Choroid plexus epithelial cell (primary cell): ENCODE measurements around the gene USHBP1.
A peak's percentile ranks its signal among the peaks of the same experiment; 100 is the strongest.

Source experiments
- DNase-seq: peaks from one replicate; pipeline ENCODE4 v3.0.0-alpha.2; 2010; ENCODE audit warnings: low read depth
- H3K4me3 ChIP-seq: 2 replicates; pipeline ENCODE4 v1.5.1; 2011; ENCODE audit warnings: low read depth, mild to moderate bottlenecking, control low read depth, low read length, moderate library complexity
- TF ChIP-seq, protein P1 (sequence below): conservative IDR thresholded peaks from 2 replicates; pipeline ENCODE4 v1.5.1; 2011; ENCODE audit warnings: low read depth, mild to moderate bottlenecking, control low read depth, inconsistent platforms, low read length, moderate library complexity

The USHBP1 gene

DNA sequence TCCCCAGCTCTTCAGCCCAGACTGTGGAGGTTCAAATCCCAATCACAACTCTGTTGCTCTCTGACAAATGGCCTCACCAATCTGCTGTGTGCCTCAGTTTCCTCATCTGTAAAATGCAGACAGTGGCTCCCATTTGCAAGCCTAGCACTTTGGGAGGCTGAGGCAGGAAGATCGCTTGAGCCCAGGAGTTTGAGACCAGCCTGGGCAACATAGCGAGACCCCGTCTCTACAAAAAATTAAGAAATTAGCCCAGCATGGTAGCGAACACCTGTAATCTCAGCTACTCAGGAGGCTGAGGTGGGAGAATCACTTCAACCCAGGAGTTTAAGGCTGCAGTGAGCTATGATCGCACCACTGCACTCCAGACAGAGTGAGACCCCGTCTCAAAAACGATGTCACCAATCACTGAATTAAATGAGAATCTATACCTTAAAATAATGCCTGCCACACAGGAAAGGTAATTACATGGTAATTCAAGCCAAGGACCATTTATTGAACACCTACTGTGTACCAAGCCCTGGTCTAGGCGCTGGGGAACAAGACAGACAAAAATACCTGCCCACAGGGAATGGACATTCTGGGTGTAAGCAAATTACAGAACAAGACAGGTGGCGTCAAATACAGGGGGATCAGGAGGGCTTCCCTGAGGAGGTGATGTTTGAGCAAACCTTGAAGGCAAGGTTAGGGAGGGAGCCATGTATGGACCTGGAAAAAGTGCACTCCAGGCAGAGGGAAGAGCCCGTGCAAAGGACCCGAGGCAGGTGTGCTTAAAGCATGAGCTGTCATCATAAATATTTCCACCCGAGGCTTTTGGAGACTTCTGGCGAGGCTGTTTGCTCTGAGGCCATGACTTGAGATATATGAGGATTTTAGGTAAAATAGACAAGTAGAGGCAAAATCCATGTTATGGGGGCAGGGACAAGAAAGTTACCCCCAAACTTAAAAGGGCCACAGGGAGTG is 26.5 kb downstream of the USHBP1 start:
- no peak overlapping the region for H3K4me3 ChIP-seq
- TF ChIP-seq, protein P1, sequence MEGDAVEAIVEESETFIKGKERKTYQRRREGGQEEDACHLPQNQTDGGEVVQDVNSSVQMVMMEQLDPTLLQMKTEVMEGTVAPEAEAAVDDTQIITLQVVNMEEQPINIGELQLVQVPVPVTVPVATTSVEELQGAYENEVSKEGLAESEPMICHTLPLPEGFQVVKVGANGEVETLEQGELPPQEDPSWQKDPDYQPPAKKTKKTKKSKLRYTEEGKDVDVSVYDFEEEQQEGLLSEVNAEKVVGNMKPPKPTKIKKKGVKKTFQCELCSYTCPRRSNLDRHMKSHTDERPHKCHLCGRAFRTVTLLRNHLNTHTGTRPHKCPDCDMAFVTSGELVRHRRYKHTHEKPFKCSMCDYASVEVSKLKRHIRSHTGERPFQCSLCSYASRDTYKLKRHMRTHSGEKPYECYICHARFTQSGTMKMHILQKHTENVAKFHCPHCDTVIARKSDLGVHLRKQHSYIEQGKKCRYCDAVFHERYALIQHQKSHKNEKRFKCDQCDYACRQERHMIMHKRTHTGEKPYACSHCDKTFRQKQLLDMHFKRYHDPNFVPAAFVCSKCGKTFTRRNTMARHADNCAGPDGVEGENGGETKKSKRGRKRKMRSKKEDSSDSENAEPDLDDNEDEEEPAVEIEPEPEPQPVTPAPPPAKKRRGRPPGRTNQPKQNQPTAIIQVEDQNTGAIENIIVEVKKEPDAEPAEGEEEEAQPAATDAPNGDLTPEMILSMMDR = no peak
- no peak for DNase-seq

DNA sequence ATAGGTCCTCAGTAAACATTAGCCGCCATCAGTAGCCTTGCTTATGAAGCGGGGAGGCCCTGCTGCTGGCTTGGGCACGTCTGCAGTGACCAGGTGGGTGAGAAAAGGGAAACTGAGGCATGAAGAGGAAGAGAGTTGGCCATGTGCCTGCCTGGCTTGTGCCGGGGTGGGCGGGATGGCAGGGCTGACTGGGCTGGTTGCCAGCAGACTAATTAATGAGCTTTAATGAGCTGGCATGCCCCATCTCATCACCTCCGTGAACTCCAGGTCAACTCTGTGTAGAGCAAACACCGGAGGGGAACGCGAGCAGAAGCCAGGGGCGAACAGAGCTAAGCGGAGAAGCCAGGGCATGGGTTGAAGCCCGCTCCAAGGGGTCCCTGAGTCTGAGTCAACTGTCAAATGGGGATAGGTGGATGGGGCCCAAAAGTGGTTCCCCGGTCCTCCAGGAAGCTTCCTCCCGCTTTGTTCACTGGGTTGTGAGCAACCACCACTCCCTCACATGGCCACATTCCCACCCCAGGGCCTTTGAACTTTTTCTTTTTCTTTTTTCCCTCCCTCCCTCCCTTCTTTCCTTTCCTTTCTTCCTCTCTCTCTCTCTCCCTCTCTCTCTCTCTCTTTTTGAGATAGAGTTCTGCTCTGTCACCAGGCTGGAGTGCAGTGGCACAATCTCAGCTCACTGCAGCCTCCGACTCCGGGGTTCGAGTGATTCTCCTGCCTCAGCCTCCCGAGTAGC is 27.6 kb downstream of the USHBP1 start:
- no peak overlapping the region for H3K4me3 ChIP-seq
- no peak for DNase-seq
- TF ChIP-seq, protein P1 = no peak

DNA sequence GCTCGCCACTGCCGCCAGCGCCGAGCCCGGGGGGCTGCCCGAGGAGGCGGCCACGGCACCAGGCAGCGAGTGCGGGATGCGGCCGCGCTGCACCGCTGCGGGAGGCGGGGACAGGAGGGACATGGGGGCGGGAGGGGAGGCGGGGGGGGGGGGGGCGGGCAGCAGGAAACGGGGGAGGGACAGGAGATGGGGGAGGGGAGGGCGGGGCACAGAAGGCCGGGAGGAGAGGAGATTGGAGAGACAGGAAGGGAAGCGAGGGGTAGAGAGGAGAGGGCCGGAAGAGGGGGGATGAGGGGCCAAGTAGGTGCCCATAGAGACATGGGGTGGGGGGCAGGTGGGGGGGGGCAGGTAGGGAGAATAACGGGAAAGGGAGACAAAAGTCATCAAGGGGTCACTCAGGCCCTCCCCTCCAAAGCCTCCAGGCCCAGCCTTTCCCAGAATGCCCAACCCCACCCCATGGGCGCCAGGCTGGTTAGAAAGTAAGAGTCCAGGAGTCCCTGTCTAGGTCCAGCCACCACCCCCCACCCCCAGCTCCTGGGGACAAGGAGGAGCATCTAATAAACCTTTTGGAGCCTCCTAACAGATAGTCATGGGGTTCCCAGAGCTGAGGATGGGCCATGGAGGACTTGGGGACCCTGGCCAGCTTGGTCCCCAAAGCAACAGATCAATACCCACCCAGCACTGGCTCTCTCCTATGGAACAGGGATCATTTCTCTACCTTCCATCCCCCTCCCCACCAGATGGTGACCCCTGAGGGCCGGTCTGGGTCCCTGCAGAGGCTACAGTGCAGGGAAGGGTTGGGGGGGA is 28.4 kb downstream of the USHBP1 start:
- peak overlapping the region; percentile 62 for H3K4me3 ChIP-seq
- TF ChIP-seq, protein P1 = no peak
- no peak for DNase-seq

DNA sequence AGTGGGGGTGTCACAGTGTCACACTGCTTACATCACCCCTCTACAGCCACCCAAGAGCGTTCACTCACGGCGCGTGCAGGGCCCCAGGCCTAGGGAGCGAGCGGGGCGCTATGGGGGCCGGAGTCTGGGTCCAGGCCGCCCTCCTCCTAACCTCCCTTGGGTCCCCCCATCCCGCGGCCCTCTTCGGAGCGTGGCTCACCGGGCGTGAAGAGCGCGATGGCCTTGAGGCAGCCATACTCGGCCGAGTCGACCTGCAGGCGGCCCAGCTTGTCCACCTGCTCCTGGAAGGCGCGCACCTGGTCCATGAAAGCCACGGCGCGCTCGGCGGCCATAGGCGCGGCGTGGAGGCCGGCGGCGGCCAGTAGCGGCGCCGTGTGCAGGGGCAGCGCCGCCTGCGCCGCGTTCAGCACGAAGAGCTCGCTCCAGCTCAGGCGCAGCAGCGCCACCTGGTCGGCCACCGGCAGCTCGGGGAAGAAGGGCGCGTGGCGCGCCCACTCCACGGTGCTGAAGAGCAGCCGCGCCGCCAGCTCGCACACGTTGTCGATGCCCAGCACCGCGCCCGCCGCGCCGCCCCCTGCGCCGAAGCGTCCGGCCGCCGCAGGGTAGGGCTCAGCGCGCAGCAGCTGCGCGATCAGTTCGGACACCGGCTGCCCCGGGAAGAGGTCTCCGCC is 29.1 kb downstream of the USHBP1 start:
- peak; percentile 79 for DNase-seq
- TF ChIP-seq, protein P1 = peak; percentile 50
- H3K4me3 ChIP-seq = peak overlapping the region; percentile 62

DNA sequence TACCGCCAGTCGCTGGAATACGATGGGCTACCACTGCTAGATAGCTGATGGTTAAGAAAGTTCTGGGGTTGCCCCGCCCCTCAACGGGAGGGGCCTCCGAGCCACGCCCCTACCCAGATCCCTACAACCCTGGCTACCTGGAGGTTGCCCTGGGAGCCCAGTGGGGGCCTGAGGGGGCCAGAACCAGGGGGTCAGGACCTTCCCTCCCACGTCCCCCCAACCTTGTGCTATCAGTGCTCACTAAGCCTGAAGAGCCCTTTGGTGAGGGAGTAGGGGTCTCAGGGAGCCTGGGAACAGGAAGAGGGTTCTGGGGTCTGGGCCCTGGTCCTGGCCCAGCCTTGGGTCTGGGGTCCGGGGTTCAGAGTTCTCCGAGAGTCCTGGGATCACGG is 29.6 kb downstream of the USHBP1 start:
- peak; percentile 56 for DNase-seq
- TF ChIP-seq, protein P1 = no peak
- H3K4me3 ChIP-seq = peak overlapping the region; percentile 62

- TF ChIP-seq, protein P1 = no peak
- no peak for DNase-seq
- no peak overlapping the region for H3K4me3 ChIP-seq
Measured at GRCh38 chr19:17232258-17232657, 32.3 kb downstream of the USHBP1 start.
